OCI-LY3 (cell line): ENCODE data around the gene TMEM106A.

ENCODE experiments used
- CTCF ChIP-seq: fragments of 200-600, 300-600 bp; sonication (generic); IDR thresholded peaks from 2 replicates; pipeline ENCODE4 v1.5.1; 2014; ENCODE audit warnings: antibody characterized with exemption, low read length, low read depth
- EZH2phosphoT487 ChIP-seq: fragments of 200-600 bp; shearing (Covaris generic); IDR thresholded peaks from 2 replicates; pipeline ENCODE4 v1.6.1; 2018; ENCODE audit warnings: antibody characterized with exemption, mixed run types, low read depth

- TF ChIP-seq CTCF (no peak), EZH2phosphoT487 (no peak)
These were observed 1.9 kb downstream of the TMEM106A start for GRCh38 chr17:43213545-43213944.
